ENCODE data around the gene ADAMTSL5.

The ADAMTSL5 gene

DNA sequence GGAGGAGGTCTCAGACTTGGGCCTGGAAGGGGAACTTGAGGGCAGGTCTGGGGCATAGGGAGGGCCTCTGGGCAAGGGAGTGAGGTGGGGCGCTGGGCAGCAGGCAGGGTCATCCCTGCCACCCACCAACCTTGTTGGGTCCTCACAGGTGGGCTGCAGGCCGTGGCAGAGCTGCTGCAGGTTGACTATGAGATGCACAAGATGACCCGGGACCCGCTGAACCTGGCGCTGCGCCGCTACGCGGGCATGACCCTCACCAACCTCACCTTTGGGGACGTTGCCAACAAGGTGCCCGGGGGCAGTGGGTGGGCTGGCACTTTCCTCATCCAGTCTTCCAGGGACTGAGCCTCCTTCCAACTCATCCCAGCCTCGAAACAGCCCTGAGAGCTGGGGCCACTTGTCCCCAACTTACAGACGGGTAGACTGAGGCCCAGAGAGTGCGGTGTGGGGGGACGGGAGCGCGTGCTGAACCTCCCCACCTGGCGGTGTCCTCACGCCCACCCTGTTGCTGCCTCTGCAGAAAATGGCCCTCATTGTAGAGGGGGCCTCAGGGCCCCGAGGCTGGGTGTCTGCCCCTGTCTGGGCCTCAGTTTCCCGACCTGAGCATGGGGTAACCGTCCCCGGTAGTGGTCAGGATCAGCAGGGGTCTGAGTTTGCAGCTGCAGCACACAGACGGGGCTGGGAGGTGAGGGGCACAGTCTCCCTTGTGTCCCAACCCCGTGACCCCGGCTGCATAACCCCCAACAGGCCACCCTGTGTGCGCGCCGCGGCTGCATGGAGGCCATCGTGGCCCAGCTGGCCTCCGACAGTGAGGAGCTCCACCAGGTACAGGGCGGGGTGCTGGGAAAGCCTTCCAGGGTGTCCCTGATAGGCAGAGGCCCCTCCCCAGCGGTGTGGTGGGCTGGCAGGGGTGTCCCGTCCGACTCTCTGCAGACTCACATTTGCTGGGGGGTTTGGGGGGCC, 52.5 kb downstream of the ADAMTSL5 start:
- no peak for DNase-seq

DNA sequence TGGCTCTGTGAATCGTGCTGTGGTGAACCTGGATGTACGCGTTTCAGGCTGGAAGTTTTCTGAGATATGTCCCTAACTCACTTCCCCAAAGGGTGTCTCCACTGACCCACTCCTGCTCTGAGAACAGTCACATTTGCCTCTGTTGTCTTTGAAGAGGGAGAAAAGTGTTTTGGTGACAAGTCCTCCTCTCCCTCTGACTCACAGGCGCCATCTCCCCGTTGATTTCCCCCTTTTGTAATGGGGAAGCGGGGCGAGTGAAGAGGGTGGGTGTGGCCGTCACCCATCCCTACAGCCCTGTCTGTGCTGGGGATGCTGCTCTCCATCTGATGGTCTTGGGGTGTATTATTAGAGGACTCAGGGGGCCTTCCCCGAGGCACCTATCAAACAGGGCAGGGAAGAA, 53.3 kb downstream of the ADAMTSL5 start:
- no peak for DNase-seq

DNA sequence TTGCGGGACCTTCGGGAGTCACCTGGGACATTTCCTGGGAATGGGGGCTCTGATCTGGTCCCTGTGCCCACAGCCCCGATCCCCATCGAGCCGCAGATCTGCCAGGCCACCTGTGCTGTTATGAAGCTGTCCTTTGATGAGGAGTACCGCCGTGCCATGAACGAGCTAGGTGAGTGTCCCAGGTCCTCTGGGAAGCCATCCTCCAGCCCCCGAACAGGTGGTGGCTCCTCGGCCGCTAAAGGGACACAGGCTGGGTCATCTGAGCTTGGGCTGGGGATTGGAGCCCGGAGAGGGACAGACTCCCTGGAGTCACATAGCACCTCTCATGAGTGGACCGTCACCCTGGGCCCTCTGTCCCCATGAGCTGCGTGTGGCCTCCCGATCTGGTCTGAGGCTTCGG, 54.9 kb downstream of the ADAMTSL5 start:
- DNase-seq = no peak

DNA sequence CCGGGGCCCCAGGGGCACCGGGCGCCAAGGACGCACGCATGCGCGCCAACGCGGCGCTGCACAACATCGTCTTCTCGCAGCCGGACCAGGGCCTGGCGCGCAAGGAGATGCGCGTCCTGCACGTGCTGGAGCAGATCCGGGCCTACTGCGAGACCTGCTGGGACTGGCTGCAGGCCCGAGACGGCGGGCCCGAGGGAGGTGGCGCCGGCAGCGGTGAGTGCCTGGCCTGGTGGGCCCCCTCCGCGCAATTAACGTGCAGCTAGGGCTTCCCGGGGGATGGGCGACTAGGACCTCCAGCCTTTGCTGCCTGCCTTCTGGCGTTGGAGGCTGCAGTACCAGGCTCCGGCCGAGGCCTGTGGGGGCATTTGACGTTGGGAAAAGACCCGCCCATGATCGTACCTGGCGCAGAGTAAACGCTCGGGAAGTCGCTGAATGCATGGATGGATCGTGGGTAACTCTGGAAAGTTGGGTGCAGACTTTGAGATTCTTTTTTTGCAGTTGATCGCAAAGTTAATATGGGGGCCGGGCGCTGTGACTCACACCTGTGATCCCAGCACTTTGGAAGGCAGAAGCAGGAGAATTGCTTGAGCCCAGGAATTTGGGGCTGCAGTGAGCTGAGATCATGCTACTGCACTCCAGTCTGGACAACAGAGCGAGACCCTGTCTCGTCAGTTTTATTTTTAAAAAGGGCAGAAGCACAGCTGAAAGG, 55.6 kb downstream of the ADAMTSL5 start:
- DNase-seq = no peak

- no peak for DNase-seq
Observed at GRCh38 chr19:1456121-1456900, 56.5 kb downstream of the ADAMTSL5 start.

DNA sequence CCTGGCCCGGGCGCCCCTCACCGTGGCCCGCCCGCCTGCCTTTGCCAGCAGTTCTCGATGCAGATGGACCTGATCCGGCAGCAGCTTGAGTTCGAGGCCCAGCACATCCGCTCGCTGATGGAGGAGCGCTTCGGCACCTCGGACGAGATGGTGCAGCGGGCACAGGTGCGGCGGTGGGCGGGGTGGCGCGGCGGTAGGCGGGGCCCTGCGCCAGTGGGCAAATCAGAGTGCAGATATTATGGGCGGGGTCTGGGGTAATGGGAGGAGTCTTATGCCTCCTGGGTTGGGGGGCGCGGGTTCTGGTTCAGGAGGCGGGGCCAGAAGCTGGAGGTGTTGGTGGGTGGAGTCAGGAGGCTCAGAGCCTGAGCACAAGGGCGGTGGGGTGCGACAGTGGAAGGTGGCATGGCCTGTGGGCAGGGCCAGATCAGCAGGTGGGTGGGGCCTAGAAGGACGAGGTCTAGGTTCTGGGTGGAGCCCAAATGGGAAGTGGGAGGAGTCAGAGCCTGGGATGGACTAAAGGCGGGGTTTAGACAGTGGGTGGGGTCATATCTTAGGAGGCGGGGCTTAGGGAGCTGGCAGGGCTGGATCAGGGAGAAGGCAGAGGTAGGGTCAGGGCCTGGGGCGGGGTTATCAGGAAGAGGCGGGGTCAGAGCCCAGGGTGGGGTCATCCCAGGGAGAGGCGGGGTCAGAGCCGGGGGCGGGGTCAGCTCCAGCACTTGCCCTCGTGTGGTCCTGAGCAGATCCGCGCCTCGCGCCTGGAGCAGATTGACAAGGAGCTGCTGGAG, 57.3 kb downstream of the ADAMTSL5 start:
- DNase-seq = no peak
